GM12874 (cell line): ENCODE data around the gene TUT4.
A peak's percentile ranks its signal among the peaks of the same experiment; 100 is the strongest.

Source experiments
- TF ChIP-seq, protein P1 (sequence below): IDR thresholded peaks from 2 replicates; pipeline ENCODE4 v1.5.1; 2011; ENCODE audit warnings: low read depth, mild to moderate bottlenecking, control low read depth, low read length, moderate library complexity; ENCODE audit not compliant: insufficient read depth

TUT4 gene

DNA sequence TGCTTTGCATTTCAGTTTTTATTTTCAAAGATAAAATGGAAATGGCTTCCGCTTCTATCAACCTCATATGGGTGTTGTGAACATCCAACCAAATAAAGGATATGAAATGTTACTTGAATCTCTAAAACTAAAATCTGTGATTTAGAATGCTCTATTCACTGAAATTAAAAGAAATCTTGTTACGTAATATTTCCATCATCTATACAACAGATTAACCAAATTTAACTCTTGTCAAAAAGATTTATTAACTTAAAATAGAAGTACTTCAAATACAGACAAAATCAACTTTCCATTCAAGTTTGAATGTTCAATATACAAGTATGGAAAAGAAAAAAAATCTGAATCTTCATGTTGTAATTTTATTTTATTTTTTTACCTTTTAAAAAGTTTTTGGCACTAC is 129.8 kb downstream of the TUT4 start:
- TF ChIP-seq, protein P1, sequence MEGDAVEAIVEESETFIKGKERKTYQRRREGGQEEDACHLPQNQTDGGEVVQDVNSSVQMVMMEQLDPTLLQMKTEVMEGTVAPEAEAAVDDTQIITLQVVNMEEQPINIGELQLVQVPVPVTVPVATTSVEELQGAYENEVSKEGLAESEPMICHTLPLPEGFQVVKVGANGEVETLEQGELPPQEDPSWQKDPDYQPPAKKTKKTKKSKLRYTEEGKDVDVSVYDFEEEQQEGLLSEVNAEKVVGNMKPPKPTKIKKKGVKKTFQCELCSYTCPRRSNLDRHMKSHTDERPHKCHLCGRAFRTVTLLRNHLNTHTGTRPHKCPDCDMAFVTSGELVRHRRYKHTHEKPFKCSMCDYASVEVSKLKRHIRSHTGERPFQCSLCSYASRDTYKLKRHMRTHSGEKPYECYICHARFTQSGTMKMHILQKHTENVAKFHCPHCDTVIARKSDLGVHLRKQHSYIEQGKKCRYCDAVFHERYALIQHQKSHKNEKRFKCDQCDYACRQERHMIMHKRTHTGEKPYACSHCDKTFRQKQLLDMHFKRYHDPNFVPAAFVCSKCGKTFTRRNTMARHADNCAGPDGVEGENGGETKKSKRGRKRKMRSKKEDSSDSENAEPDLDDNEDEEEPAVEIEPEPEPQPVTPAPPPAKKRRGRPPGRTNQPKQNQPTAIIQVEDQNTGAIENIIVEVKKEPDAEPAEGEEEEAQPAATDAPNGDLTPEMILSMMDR: no peak

DNA sequence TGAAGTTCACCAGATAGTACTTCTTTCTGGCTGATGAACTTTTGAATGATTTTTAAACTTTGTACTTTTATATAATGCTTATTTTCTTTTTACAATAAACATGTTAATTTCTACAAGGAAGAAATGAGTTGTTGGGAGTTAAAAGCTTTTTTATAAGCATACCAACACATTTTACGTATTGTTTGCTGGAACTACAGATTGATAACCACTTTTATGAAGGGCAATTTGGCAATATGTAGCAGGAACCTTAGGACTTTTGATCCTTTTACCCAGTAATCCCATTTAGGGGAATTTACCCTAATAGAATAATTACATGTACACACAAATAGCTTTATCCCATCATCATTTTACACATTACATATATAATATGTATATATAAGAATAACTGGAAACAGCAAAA is 132.2 kb downstream of the TUT4 start:
- TF ChIP-seq, protein P1: no peak

DNA sequence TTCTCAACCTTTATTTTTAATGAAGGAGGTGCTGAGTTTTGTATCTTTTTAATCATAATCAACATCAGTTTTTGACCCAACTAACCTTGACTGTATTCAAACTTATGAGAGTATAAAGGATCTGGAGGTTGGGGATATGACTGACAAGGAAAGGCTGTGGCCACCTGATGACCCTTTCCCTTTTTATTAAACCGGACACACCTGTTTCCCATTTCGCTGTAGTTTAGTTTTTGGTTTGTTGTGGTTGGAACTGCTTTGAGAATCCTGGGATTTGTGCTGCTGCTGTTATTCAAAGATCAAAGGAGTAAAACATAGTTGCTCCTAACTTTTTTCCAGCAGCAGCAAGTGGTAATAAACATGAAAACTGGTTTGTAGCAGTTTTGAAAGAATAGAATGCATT is 136.1 kb downstream of the TUT4 start:
- TF ChIP-seq, protein P1: no peak

DNA sequence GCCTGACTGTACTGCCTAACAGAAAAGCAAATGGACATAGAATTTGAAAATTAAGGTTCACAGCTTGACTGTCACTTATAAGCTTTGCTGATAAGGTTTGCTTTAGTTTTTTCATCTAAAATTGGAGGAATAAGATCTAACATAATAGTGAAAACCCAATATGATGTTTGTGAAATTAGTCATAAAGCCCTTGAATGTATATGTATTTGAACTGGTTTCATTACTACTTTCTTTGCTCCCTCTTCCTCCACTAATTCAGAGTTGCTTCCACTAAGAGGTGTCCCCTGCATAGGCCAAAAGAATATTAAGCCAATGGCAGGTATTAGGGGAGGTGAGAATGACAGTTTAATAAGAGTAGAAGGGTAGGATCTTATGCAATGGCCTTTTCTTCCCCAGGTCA is 137.9 kb downstream of the TUT4 start:
- TF ChIP-seq, protein P1: no peak

DNA sequence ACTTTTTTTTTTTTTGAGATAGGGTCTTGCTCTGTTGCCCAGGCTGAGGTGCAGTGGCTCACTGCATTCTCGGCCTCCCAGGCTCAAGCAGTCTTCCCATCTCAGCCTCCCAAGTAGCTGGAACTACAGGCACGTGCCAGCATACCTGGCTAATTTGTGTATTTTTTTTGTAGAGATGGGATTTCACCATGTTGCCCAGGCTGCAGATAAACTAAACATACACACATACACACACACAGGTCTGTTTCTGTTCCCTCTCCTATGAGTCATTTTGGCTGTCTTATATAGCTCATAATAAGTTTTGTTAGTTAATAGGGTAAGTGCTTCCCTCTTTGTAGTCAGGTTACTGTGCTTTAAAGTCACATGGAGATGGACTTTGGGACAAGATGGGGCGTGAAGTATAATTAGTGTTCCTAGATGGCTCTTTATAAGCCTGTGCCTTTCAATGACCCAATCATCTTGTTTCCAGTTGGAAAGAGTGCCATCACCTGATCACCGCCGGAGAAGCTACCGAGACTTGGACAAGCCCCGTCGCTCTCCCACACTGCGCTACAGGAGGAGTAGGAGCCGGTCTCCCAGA is 139.4 kb downstream of the TUT4 start:
- TF ChIP-seq, protein P1: no peak

DNA sequence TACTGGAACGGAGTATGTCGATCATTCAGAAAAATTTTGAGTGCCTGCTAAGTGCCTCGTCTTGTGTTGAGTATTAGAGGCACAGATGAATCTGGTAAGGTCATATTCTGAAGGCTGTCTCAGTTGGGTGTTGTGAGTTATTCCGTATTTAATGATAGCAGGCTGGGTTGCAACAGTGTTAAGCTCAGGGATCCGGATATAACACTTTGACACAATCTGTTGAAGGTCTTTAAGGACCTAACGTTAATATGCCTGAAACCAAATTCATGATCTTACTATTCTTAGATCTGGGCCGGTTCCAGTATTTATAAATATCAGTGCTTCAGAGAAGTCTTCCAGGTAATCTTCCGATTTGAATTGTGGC is 147.9 kb downstream of the TUT4 start:
- TF ChIP-seq, protein P1: no peak

DNA sequence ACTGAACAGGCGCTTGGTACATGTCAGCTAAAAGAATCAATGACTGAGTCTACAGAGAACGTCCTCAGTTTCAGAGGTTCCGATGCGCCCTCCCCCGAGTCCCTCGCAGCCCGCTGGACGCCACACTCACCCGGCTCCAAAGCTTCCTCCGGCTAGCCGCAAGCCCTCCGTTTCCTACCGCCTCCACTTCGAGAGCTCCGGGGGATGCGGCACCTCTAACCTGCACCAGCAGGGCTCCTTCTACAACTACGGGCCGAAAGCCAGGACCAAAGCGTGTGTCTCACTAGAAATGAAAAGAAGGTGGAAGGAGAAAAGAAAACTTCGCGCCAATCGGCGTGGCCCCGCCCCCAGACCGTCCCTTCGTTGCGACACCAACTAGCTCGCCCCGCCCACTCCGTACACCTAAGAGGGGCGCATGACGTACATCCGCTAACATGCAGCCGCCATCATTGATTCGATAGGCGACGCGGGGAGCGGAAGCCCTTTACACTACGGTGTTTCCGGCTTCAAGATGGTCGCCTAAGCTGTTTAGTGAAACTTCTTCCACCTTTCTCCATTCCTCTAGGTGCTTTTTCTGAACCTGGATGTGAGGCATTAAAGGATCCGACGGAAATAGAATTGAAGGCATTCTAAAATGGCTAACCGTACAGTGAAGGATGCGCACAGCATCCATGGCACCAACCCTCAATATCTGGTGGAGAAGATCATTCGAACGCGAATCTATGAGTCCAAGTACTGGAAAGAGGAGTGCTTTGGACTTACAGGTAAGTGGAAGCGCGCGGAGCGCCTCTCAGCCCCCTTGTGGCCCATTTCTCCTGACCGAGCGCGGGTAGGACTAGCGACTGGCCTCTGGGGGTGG is 148.5 kb downstream of the TUT4 start, which contains the start of the genes ORC1 and PRPF38A:
TSS of gene ORC1 (minus strand) at position 308 of the 859 bp plus-strand sequence. CDS start 2,200 bp downstream, outside the sequence.
TSS of gene PRPF38A (plus strand) at position 487 of the 859 bp plus-strand sequence. CDS start at position 635, 148 bp downstream.
- TF ChIP-seq, protein P1: peak; percentile 48
